ENCODE data around the gene CDC42BPA. TPM values are rescaled to one million over a fixed set of nuclear protein-coding genes. Genes with fewer than 3 reads are reported as not detected.

CDC42BPA gene
- polyA plus RNA-seq, 1 donor = 47.2 TPM

- DNase-seq = no peak
These were observed 338.7 kb downstream of the CDC42BPA start for GRCh38 chr1:226979517-226980121.

DNA sequence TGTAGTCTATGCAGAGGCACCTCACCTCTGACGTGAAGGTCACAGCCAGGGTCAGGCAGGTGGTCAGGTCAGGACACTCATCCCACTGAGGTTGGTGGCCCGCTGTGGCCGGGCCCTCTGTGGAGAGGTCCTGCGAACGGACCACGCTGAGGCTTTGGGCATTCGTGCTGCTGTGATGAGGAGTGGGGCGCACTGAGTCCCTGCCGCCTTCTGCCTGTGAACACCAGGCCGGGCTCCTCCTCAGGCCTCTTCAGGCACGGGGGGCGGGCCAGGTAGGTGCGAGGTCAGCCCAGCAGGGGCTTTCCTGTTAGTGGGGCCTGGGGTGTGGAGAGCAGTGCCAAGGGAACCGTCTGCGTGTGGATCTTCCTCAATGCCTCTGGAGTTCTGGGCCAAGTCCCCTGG, 339.2 kb downstream of the CDC42BPA start:
- DNase-seq = no peak

GRCh38 chr1:226978432-226979114, 339.7 kb downstream of the CDC42BPA start:
- DNase-seq = no peak

DNA sequence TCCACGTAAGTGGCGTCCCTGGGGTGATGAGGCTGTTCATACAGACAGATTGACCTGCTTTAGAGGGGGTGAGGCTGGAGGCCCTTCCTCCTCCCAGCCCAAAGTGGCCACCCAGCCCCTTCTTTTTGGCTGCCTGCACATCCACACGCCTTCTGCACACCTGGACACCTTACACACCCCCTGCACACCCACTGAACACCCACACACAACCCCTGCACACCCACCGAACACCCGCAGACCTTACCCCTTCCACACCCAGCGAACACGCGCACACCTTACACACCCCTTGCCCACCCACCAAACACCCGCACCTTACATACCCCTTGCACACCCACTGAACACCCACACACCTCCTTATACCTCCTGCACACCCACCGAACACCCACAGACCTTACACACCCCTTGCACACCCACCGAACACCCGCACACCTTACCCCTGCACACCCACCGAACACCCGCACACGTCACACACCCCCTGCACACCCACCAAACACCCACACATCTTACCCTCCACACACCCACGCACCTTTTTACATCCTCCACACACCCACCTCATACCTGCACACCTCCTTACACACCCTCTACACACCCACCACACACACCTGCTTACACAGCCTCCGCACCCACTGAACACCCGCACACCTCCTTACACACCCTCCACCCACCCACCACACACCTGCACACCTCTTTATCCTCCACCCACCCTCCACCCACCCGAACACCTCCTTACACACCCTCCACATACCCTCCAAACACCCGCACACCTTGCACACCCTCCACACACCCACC, 340.5 kb downstream of the CDC42BPA start:
- DNase-seq = no peak

DNA sequence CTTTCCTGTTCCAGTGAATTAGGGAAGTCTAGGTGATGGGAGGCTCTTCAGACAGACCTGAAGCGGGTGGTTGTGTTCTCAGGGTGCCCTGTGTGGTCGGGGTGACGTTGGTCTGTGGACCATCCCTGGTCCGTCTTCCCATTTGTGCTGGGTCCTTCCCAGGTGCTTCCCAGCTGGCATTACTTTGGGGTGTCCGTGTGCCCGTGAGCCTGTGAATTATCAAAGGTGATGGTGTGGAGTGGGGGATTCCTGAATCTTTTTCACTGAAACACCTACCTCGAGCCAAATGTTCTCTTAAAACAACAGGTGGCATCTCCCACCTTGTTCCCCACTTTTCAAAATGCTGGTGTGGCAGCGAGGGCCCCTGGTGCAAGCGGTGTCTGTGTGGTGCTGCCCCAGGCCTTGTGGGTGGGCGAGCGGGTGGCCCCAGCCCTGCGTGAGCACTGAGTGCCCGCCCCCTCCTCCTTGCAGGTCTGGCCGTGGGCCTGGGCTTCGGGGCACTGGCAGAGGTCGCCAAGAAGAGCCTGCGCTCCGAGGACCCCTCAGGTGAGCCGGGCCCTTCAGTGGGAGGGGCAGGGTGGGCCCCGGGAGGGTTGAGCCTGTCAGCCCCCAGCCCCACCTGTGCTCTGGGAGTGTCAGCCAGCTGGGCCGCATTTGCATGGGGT, 341.2 kb downstream of the CDC42BPA start:
- no peak for DNase-seq

GRCh38 chr1:226976276-226976977, 341.9 kb downstream of the CDC42BPA start:
- DNase-seq = no peak

DNA sequence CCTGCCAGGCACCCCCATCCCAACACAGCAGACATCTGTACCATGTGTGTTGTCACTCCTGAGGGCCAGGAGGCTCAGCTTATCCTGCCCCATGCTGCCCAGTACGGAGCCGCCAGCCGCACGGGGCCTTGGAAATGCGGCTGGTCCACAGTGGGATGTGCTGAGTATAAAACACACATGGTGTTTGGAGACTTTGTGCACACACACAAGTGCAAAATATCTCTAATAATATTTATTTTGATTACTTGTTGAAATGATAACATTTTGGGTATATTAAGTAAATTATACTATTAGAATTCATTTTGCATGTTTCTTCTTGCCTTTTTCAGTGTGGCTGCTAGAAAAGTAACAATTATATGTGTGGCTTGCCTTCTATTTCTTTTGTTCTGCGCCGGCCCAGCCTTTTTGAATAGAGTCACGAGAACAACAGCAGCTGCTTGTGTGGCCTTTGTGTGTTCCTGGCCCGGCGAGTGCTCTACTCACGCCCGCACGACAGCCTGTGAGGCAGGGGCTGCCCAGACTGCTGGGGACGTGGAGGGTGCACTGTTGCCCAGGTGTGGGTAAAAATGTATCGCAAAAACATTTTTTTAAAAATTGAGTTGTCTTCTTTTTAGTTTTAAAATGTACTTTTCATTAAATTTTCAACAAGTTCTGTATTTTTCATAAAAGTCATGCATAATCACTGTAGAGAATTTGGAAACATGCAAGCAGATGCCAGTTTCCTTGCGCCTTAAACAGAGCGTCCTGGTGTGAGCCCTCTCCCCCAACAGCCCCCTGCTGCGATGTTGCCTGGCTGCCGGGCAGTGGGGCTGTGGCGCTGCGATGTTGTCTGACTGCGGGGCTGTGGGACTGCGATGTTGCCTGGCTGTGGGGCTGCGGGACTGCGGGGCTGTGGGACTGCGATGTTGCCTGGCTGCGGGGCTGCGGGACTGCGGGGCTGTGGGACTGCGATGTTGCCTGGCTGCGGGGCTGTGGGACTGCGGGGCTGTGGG, 342.7 kb downstream of the CDC42BPA start:
- no peak for DNase-seq

- DNase-seq = no peak
These were observed 343.6 kb downstream of the CDC42BPA start for GRCh38 chr1:226974544-226975258.

- no peak for DNase-seq
These were observed 344.3 kb downstream of the CDC42BPA start for GRCh38 chr1:226973898-226974543.

- DNase-seq = no peak
These were observed 344.9 kb downstream of the CDC42BPA start for GRCh38 chr1:226973371-226973897.

DNA sequence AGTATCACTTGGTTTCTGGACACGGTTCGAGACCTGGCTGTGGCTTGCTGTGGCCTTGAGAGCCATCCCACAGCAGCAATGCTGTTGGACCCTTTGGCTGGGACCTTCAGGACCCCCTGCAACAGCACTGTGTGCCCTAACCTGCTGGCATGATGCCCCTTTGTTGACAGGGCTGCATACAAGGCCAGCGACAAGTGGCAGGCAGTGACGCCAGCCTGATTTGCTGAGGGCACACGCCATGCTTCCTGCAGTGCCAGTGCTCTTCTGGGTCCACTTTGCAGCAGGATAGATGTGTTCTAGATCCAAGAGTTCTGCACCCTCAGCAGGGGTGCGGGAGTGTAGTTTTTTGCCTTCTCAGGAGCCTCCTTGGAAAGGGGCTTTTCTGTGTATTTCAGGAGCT, 345.4 kb downstream of the CDC42BPA start:
- no peak for DNase-seq

- no peak for DNase-seq
These were observed 346.5 kb downstream of the CDC42BPA start for GRCh38 chr1:226971765-226972164.

- DNase-seq = no peak
These were observed 350.6 kb downstream of the CDC42BPA start for GRCh38 chr1:226967665-226968064.

GRCh38 chr1:226966683-226967082, 351.6 kb downstream of the CDC42BPA start:
- DNase-seq = no peak

DNA sequence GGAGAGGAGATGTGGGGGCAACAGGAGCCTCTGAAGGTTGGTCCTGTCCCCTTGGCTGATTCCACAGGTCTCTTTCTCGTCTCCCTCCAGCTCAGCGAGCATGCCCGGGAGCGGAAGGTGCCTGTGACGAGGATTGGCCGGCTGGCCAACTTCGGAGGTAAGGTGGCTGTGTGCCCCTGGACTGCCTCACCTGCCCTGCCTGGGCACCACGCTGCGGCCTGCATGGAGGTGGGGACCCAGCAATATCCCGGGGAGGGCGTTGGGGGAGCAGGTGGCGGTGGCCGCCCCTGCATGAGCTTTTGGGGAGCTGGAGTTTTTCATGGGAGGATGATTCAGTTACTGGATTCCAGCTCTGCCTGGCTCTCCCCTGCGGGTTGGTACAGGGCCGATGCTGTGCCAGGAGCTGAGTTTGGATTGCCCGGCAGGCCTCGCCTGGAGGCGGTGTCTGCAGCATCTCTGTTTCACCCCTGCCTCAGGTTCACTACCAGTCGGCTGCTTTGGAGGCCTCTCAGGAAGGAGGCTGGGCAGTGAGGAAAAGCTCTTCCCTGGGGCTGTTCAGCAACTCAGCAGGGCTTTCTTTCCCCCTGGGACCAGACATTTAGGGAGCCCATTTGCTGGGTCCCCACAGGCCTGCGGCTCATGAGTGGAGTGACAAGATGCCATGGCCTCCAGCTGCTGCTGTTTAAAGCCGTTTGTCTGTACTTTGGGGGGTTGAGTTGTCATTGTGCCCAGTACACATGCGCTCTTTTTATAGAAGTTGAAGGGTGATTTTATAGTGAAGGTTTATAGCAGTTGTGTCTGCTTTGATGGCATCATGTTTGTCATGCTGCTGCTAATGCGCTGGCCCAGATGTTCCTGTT, 352.5 kb downstream of the CDC42BPA start:
- DNase-seq = no peak

- DNase-seq = no peak
These were observed 353.4 kb downstream of the CDC42BPA start for GRCh38 chr1:226964611-226965486.

- DNase-seq = no peak
These were observed 354.2 kb downstream of the CDC42BPA start for GRCh38 chr1:226964068-226964425.

Measured in left kidney (tissue), 2 donors.